GM23248 (cell line): ENCODE results near the gene TAGLN2. TPM values are rescaled to one million over a fixed set of nuclear protein-coding genes. Genes with fewer than 3 reads are reported as not detected.

Experiments used
- DNase-seq: peaks from one replicate; pipeline ENCODE4 v3.0.0-alpha.2; 2015
- H2AFZ ChIP-seq: fragments of 200-600 bp; sonication (generic); 2 replicates; pipeline ENCODE4 v1.6.1; 2016; ENCODE audit warnings: antibody characterized with exemption
- H3F3A ChIP-seq: fragments of 200-600 bp; sonication (generic); 2 replicates; pipeline ENCODE4 v1.6.1; 2016; ENCODE audit warnings: mild to moderate bottlenecking, antibody characterized with exemption, mixed run types; ENCODE audit not compliant: insufficient read depth
- H3K27ac ChIP-seq: fragments of 200-600 bp; sonication (generic); 2 replicates; pipeline ENCODE4 v1.5.1; 2016; ENCODE audit warnings: mild to moderate bottlenecking
- H3K27me3 ChIP-seq: fragments of 200-600 bp; sonication (generic); replicated peaks from 2 replicates; pipeline ENCODE4 v1.6.1; 2016; ENCODE audit warnings: mild to moderate bottlenecking; ENCODE audit not compliant: insufficient read depth
- H3K36me3 ChIP-seq: fragments of 200-600 bp; sonication (generic); 2 replicates; pipeline ENCODE4 v1.6.1; 2016; ENCODE audit warnings: low read depth, mild to moderate bottlenecking
- H3K4me1 ChIP-seq: fragments of 200-600 bp; sonication (generic); 2 replicates; pipeline ENCODE4 v1.6.1; 2016; ENCODE audit warnings: mild to moderate bottlenecking; ENCODE audit not compliant: insufficient read depth
- H3K4me2 ChIP-seq: fragments of 200-600 bp; sonication (generic); one replicate; pipeline ENCODE4 v1.6.1; 2016; ENCODE audit warnings: mild to moderate bottlenecking; ENCODE audit not compliant: unreplicated experiment
- H3K4me3 ChIP-seq: fragments of 200-600 bp; sonication (generic); 2 replicates; pipeline ENCODE4 v1.5.1; 2016; ENCODE audit warnings: mild to moderate bottlenecking
- H3K79me2 ChIP-seq: fragments of 200-600 bp; sonication (generic); 2 replicates; pipeline ENCODE4 v1.6.1; 2016; ENCODE audit warnings: mild to moderate bottlenecking; ENCODE audit not compliant: insufficient read depth
- H3K9ac ChIP-seq: fragments of 200-600 bp; sonication (generic); 2 replicates; pipeline ENCODE4 v1.6.1; 2016; ENCODE audit warnings: mild to moderate bottlenecking
- H3K9me2 ChIP-seq: fragments of 200-600 bp; sonication (generic); 2 replicates; pipeline ENCODE4 v1.6.1; 2016; ENCODE audit warnings: mixed run types, mild to moderate bottlenecking, moderate library complexity; ENCODE audit not compliant: insufficient read depth
- H3K9me3 ChIP-seq: fragments of 200-600 bp; sonication (generic); one replicate; pipeline ENCODE4 v1.6.1; 2017; ENCODE audit warnings: low read depth
- H4K20me1 ChIP-seq: fragments of 200-600 bp; sonication (generic); 2 replicates; pipeline ENCODE4 v1.6.0; 2016; ENCODE audit not compliant: insufficient read depth
- EZH2 ChIP-seq: fragments of 200-600 bp; sonication (generic); IDR thresholded peaks from 2 replicates; pipeline ENCODE4 v1.6.1; 2018; ENCODE audit warnings: antibody characterized with exemption, mild to moderate bottlenecking; ENCODE audit not compliant: insufficient read depth, poor library complexity, severe bottlenecking
- EZH2phosphoT487 ChIP-seq: fragments of 200-600 bp; sonication (generic); IDR thresholded peaks from 2 replicates; pipeline ENCODE4 v1.6.1; 2018; ENCODE audit warnings: antibody characterized with exemption, moderate library complexity, mild to moderate bottlenecking, low read depth; ENCODE audit not compliant: insufficient read depth
- WGBS, 2 experiments: methylation state at CpG; one replicate each; pipeline ENCODE4 v1.1.6; 2015 to 2017; ENCODE audit warnings: low lambda C conversion rate in 2 of 2, low coverage in 1 of 2; ENCODE audit errors: missing lambda C conversion rate in 2 of 2; 5-methylcytosine and 5-hydroxymethylcytosine counted together
- in situ Hi-C: fragments of 300-500 bp; cut with MboI; formaldehyde crosslinking; loops from 2 replicates; pipeline ENCODE4 v1.15.0; 2020
- polyA plus RNA-seq: library from polyadenylated mRNA; unstranded; fragments of >200 nt; fragmentation: Nextera tagmentation; extraction: Ambion mirVana; gene quantifications from 2 replicates; pipeline ENCODE4 v1.2.1, GENCODE V29; 2016
- total RNA-seq: library from RNA; depleted of rRNA; stranded (reverse); fragments of >200 nt; shearing (Covaris generic); gene quantifications from 2 replicates; pipeline ENCODE4 v1.2.3, GENCODE V29; 2014

Gene TAGLN2
- total and polyA plus RNA-seq, 2 experiments from 2014 or later: 400 to 692 TPM

- no peaks in the 10 kb centered on the region for H3K36me3 ChIP-seq
- peak overlapping the region; percentile 79 for H3K27ac ChIP-seq
- WGBS, 2 experiments: 25% methylated on average over 6 of the region's 6 CpGs
- in situ Hi-C loops: no loop called here
- peaks cover 36% of the 10 kb centered on the region for H3F3A ChIP-seq
- 0 out of 2 replicates have a peak overlapping the region, but pooled peaks have one; percentile 14 for H3K4me3 ChIP-seq
- H3K4me2 ChIP-seq: peak overlapping the region; percentile 72
- H3K9ac ChIP-seq: peak overlapping the region; percentile 51
- no peaks in the 10 kb centered on the region for H4K20me1 ChIP-seq
- H3K9me3 ChIP-seq: no peaks in the 10 kb centered on the region
- H2AFZ ChIP-seq: no peak overlapping the region
- H3K27me3 ChIP-seq: no peaks in the 10 kb centered on the region
- peaks cover 36% of the 10 kb centered on the region for H3K4me1 ChIP-seq
- H3K79me2 ChIP-seq: no peaks in the 10 kb centered on the region
- TF ChIP-seq EZH2 (no peak), EZH2phosphoT487 (no peak)
- DNase-seq: peak; percentile 94
- H3K9me2 ChIP-seq: no peaks in the 10 kb centered on the region
Observed at GRCh38 chr1:159881622-159882526, 43.4 kb downstream of the TAGLN2 start.

GRCh38 chr1:159880430-159880829 lies 44.9 kb downstream of the TAGLN2 start:
- Histone ChIP-seq H3K9me3 (no peaks in the 10 kb centered on the region), H3K36me3 (no peaks in the 10 kb centered on the region), H3K27ac (peak overlapping the region; percentile 48), H2AFZ (0 out of 2 replicates have a peak overlapping the region, but pooled peaks have one; percentile 4), H3K79me2 (no peaks in the 10 kb centered on the region), H3K4me3 (0 out of 2 replicates have a peak overlapping the region, but pooled peaks have one; percentile 2), H3K4me1 (peaks cover 36% of the 10 kb centered on the region), H3K4me2 (peak overlapping the region; percentile 25), H3K9ac (no peak overlapping the region), H3F3A (peaks cover 36% of the 10 kb centered on the region), H3K9me2 (no peaks in the 10 kb centered on the region), H3K27me3 (no peaks in the 10 kb centered on the region), H4K20me1 (no peaks in the 10 kb centered on the region)
- TF ChIP-seq EZH2phosphoT487: no peak
- no peak for TF ChIP-seq EZH2
- WGBS, 2 experiments: 55 to 78% methylated on average over 3 of the region's 3 CpGs
- peak; percentile 26 for DNase-seq
- in situ Hi-C loops: no loop called here

- H3K9ac ChIP-seq: no peak overlapping the region
- 0 out of 2 replicates have a peak overlapping the region, but pooled peaks have one; percentile 2 for H3K4me3 ChIP-seq
- no peaks in the 10 kb centered on the region for H3K79me2 ChIP-seq
- 0 out of 2 replicates have a peak overlapping the region, but pooled peaks have one; percentile 4 for H2AFZ ChIP-seq
- H4K20me1 ChIP-seq: no peaks in the 10 kb centered on the region
- in situ Hi-C loops: no loop called here
- no peaks in the 10 kb centered on the region for H3K27me3 ChIP-seq
- peaks cover 36% of the 10 kb centered on the region for H3K4me1 ChIP-seq
- H3K4me2 ChIP-seq: peak overlapping the region; percentile 25
- H3K27ac ChIP-seq: peak overlapping the region; percentile 48
- 2 to 3% methylated on average over 4 of the region's 4 CpGs for WGBS, 2 experiments
- H3K9me3 ChIP-seq: no peaks in the 10 kb centered on the region
- DNase-seq: peak; percentile 89
- H3F3A ChIP-seq: peaks cover 36% of the 10 kb centered on the region
- TF ChIP-seq EZH2phosphoT487 (no peak), EZH2 (no peak)
- no peaks in the 10 kb centered on the region for H3K9me2 ChIP-seq
- H3K36me3 ChIP-seq: no peaks in the 10 kb centered on the region
Observed at GRCh38 chr1:159879977-159880376, 45.3 kb downstream of the TAGLN2 start.

DNA sequence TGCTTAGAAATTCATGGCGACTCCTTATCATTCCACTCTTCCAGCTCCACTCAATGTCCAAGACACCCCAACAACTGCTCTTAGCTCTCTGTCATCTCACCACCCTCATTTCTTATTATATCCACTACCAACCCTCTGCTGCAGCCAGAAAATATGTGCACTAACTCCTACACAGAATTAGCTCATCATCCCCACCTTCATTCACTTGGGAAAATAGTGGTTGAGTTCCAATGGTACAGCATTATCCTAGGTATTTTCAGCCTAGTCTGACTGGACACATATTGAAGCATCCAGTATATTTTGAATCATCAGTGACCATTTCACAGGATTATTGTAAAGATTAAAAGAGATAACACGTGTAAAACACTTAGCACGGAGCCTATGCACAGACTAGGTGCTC lies 46.2 kb downstream of the TAGLN2 start:
- DNase-seq: peak; percentile 58
- Histone ChIP-seq H3K4me3 (no peak overlapping the region), H3K9me3 (no peaks in the 10 kb centered on the region), H4K20me1 (no peaks in the 10 kb centered on the region), H3K79me2 (no peaks in the 10 kb centered on the region), H3F3A (peaks cover 36% of the 10 kb centered on the region), H3K27me3 (no peaks in the 10 kb centered on the region), H3K9me2 (no peaks in the 10 kb centered on the region), H3K27ac (peak overlapping the region; percentile 48), H3K4me1 (peaks cover 36% of the 10 kb centered on the region), H3K36me3 (no peaks in the 10 kb centered on the region), H3K4me2 (no peak overlapping the region), H3K9ac (no peak overlapping the region), H2AFZ (no peak overlapping the region)
- TF ChIP-seq EZH2phosphoT487 (no peak), EZH2 (no peak)
- 67 to 77% methylated on average over 3 of the region's 3 CpGs for WGBS, 2 experiments
- in situ Hi-C loops: no loop called here
